Tibial artery (tissue), 4 donors: ENCODE measurements around the gene CALN1.
"Not testable (repeated sequence)": the region's sequence is repeated elsewhere in the genome, so short reads cannot be mapped to it uniquely, and the experiment has no call there.

ENCODE experiments used
- DNase-seq, 2 donors: peaks; one replicate each; pipeline ENCODE4 v3.0.0-alpha.2; 2019
- H3K27ac ChIP-seq, 2 donors: fragments of 200-600 bp; sonication (generic) in 1 of 2; 1 replicate in 1 of 2; 2 replicates in 1 of 2; pipeline ENCODE4 v1.5.1; 2018 to 2019; ENCODE audit warnings: mild to moderate bottlenecking in 1 of 2
- H3K27me3 ChIP-seq, 2 donors: fragments of 200-600 bp; sonication (generic) in 1 of 2; one replicate each; pipeline versions ENCODE4 v1.5.1 to v1.6.0; 2016 to 2019
- H3K36me3 ChIP-seq, 3 donors: fragments of 200-600 bp; sonication (generic) in 2 of 3; one replicate each; pipeline ENCODE4 v1.5.1; 2016 to 2019; ENCODE audit warnings: mild to moderate bottlenecking in 2 of 3
- H3K4me1 ChIP-seq, 4 donors: fragments of 200-600 bp; sonication (generic) in 2 of 4; 1 replicate in 3 of 4; 2 replicates in 1 of 4; pipeline ENCODE4 v1.5.1; 2016 to 2019
- H3K4me3 ChIP-seq, 2 donors: fragments of 200-600 bp; sonication (generic) in 1 of 2; 1 replicate in 1 of 2; 2 replicates in 1 of 2; pipeline ENCODE4 v1.5.1; 2018 to 2019; ENCODE audit warnings: mild to moderate bottlenecking in 2 of 2
- H3K9me3 ChIP-seq, 3 donors: fragments of 200-600 bp; sonication (generic) in 1 of 3; one replicate each; pipeline ENCODE4 v1.5.1; 2016 to 2019
- intact Hi-C: fragments of 100-400 bp; cut with DNase I; formaldehyde crosslinking; loops from one replicate; pipeline ENCODE4 v1.15.0; 2023; ENCODE audit warnings: low total_unique reads
- TF ChIP-seq, protein P1 (sequence below), 2 experiments: fragments of 200-600 bp in 1 of 2; fragments of 450-650 bp in 1 of 2; IDR thresholded peaks; one replicate each; pipeline ENCODE4 v1.5.1; 2017 to 2019; ENCODE audit warnings: antibody characterized with exemption in 2 of 2, mild to moderate bottlenecking in 1 of 2, moderate library complexity in 1 of 2

Gene CALN1

DNA sequence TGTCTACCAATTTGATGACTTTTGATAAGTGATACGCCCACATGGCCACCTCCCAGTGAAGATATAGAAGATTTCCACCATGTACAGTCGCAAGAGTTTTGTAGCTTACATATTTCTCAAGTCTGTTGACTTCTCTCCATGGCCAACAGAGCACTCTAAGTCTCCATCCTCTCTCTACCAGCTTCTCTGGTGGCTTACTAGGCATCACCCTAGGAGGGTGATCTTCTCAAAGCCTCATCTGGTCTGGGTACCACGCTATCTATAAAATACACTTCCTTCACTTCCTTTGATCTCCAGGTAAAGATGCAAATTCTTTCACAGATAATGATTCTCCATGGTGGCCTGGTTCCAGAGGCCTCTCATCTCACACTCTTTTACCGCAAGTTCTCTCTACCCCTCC, 49.9 kb downstream of the CALN1 start:
- no peaks in the 10 kb centered on the region for H3K36me3 ChIP-seq
- no peaks in the 10 kb centered on the region for H3K27me3 ChIP-seq
- intact Hi-C loops = no loop called here
- H3K4me1 ChIP-seq = no peaks in the 10 kb centered on the region
- DNase-seq = no peak
- TF ChIP-seq, protein P1, sequence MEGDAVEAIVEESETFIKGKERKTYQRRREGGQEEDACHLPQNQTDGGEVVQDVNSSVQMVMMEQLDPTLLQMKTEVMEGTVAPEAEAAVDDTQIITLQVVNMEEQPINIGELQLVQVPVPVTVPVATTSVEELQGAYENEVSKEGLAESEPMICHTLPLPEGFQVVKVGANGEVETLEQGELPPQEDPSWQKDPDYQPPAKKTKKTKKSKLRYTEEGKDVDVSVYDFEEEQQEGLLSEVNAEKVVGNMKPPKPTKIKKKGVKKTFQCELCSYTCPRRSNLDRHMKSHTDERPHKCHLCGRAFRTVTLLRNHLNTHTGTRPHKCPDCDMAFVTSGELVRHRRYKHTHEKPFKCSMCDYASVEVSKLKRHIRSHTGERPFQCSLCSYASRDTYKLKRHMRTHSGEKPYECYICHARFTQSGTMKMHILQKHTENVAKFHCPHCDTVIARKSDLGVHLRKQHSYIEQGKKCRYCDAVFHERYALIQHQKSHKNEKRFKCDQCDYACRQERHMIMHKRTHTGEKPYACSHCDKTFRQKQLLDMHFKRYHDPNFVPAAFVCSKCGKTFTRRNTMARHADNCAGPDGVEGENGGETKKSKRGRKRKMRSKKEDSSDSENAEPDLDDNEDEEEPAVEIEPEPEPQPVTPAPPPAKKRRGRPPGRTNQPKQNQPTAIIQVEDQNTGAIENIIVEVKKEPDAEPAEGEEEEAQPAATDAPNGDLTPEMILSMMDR (IDR thresholded peaks at IDR 0.05) = no peak
- no peak overlapping the region for H3K4me3 ChIP-seq
- H3K9me3 ChIP-seq = no peaks in the 10 kb centered on the region
- H3K27ac ChIP-seq = no peak overlapping the region

DNA sequence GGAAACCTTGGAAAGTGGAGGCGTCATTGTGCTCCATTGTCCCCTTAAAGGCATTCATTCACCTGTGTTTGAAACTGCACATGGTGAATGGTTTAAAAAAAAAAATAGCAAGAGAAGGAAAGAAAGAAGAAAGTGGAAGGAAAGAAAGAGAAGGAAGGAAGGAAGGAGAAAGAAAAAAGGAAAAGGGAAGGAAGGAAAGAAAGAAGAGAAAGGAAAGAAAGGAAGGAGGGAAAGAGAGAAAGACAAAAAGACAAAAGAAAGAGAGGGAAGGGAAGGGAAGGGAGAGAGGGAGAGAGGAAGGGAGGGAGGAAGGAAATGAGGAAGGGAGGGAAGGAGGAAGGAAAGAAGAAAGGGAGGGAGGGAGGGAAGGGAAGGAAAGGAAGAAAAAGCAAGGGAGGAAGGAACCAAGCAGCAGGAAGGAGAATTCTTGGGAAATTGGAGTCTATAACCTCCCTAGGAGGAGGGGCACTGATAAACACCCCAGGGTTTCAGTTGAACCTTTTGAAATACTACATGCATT, 66.9 kb downstream of the CALN1 start:
- TF ChIP-seq, protein P1 (IDR thresholded peaks at IDR 0.05) = no peak
- Histone ChIP-seq H3K36me3 (no peaks in the 10 kb centered on the region), H3K27me3 (no peaks in the 10 kb centered on the region), H3K27ac (no peak overlapping the region), H3K4me1 (no peaks in the 10 kb centered on the region), H3K9me3 (no peaks in the 10 kb centered on the region), H3K4me3 (no peak overlapping the region)
- intact Hi-C loops = no loop called here
- no peak for DNase-seq

DNA sequence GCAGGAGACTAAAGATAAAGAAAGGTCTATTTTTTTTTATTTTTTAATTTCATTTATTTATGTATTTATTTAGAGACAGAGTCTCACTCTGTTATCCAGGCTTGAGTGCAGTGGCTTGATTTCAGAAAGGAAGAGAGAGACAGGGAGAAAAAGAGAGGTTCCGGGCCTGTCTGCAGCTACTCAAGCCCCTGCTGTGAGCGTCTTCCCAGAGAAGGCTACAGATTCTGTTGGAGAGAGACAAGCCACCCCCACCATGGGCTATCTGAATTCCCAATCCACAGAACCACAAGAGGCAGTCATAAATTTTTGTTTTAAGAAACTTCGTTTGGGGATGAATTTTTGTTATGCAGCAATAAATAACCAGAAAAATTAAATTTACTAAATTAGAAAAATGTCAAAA, 68.1 kb downstream of the CALN1 start:
- intact Hi-C loops = no loop called here
- Histone ChIP-seq H3K4me1 (no peaks in the 10 kb centered on the region), H3K4me3 (no peak overlapping the region), H3K36me3 (no peaks in the 10 kb centered on the region), H3K27ac (no peak overlapping the region), H3K9me3 (no peaks in the 10 kb centered on the region), H3K27me3 (no peaks in the 10 kb centered on the region)
- DNase-seq = no peak
- TF ChIP-seq, protein P1 (IDR thresholded peaks at IDR 0.05) = no peak

DNA sequence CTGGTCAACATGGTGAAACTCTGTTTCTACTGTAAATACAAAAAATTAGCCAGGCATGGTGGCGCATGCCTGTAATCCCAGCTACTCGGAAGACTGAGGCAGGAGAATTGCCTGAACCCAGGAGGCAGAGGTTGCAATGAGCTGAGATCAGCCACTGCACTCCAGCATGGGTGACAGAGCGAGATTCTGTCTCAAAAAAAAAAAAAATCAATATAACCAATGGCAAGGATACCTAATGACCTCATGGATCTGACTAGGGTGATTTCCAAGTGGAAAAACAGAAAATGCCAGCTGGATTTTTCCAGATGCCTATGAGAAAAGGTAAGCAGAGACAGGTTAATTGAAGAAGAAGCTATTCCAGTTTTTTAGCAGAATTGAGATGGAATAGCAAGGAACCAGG, 68.8 kb downstream of the CALN1 start:
- H3K4me3 ChIP-seq, intact Hi-C loops, H3K4me1 ChIP-seq, H3K36me3 ChIP-seq, H3K27ac ChIP-seq, H3K27me3 ChIP-seq, DNase-seq, H3K9me3 ChIP-seq: not testable (repeated sequence)

DNA sequence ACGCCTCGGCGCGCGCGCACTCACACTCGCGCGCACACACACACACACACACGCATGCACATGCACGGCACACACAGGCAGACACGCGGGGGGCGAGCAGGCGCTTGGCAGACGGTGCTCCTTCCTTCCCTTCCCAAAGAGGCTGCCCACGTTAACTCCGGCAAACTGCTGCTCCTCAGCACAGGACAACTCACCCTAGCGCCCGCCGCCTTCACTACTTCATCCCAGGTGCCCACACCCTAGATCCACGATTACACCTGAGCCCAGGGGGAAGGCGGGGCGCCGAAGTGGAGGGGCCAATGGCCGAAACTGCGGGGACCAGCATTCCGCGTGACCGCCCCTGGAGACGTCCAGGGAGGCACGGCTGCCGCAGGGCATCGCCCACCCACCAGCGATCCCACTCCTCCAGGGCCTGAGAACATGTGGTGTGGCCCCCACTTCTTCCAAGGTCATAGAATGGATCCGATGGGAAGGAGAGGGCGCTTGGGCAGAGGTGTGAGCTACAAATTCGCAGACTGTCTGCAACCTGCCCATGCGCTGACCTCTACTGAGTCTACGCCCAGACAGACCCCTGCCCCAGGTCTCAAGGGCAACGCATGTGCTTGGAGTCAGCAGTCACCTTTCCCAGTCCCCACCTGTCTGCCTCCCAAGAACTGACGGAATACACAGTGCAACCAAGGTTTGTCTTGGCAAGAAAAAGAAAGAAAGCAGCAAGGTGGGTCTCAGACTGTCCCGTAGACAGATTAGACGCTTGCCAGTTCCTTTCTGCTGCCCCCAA, 74.6 kb downstream of the CALN1 start:
- Histone ChIP-seq H3K27me3 (peaks cover 0 to 38% of the 10 kb centered on the region in 2 donors), H3K36me3 (no peaks in the 10 kb centered on the region), H3K9me3 (peaks cover 0 to 1% (median 0%) of the 10 kb centered on the region in 3 donors), H3K4me1 (peaks cover 0 to 12% (median 0%) of the 10 kb centered on the region in 4 donors), H3K27ac (no peak overlapping the region), H3K4me3 (no peak overlapping the region)
- intact Hi-C loops = no loop called here
- TF ChIP-seq, protein P1 (IDR thresholded peaks at IDR 0.05) = no peak
- no peak for DNase-seq

DNA sequence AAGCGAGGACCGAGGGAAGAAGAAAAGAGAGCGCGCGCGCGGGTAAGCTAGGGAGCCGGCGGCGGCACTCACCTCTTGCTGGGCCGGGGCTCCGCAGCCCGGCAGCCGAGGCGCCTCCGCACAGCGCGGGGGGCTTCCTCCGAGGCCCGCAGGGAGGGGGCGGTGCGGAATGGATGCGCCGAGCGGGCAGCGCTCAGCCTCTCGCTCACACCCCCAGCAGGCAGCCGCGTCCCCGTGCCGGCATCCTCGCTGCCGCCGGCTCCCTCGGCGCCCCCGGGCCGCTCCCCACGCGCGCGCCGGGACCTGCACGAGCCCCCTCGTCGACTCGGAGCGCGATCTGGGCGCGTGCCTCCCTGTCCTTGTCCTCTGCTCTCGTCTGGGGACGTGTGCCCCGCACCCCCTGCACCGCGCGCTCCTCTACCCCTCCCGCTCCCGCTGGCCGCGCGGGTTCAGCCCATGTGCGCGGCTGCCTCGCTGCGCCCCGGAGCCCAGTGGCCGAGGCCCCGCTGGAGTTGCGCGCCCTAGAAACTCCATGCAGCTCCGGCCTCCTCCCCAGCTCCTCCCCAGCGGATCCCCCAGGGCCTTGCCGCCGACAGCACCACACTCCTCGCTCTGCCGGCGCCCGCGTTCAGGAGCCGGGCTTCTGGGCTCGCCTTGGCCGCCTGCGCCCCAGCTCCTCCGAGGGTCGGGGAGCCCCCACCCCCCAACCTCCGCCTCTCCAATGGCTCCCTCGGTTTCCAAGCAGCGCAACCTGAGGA, 75.3 kb downstream of the CALN1 start:
- H3K27me3 ChIP-seq = peaks cover 0 to 38% of the 10 kb centered on the region in 2 donors
- no peaks in the 10 kb centered on the region for H3K36me3 ChIP-seq
- TF ChIP-seq, protein P1 (IDR thresholded peaks at IDR 0.05) = no peak
- H3K4me3 ChIP-seq = no peak overlapping the region
- intact Hi-C loops = no loop called here
- DNase-seq = no peak
- peaks cover 0 to 12% (median 0%) of the 10 kb centered on the region in 4 donors for H3K4me1 ChIP-seq
- no peak overlapping the region for H3K27ac ChIP-seq
- H3K9me3 ChIP-seq = peaks cover 0 to 4% (median 0%) of the 10 kb centered on the region in 3 donors
